Hepatocyte (in vitro differentiated cells): ENCODE data around the gene SLC30A7. TPM values are rescaled to one million over a fixed set of nuclear protein-coding genes. Genes with fewer than 3 reads are reported as not detected.
"Not testable (repeated sequence)": the region's sequence is repeated elsewhere in the genome, so short reads cannot be mapped to it uniquely, and the experiment has no call there.

ENCODE experiments used
- DNase-seq: peaks from one replicate; pipeline ENCODE4 v3.0.0-alpha.2; 2016; ENCODE audit warnings: low spot score
- H2AFZ ChIP-seq: fragments of 200-600 bp; sonication (generic); 2 replicates; pipeline ENCODE4 v1.6.0; 2016; ENCODE audit warnings: antibody characterized with exemption, mild to moderate bottlenecking
- H3K27ac ChIP-seq: fragments of 200-600 bp; sonication (generic); 2 replicates; pipeline ENCODE4 v1.5.1; 2016; ENCODE audit warnings: mild to moderate bottlenecking
- H3K27me3 ChIP-seq: fragments of 200-600 bp; sonication (generic); 2 replicates; pipeline ENCODE4 v1.6.1; 2016
- H3K36me3 ChIP-seq: fragments of 200-600 bp; sonication (generic); replicated peaks from 2 replicates; pipeline ENCODE4 v1.5.1; 2016; ENCODE audit warnings: low read depth; ENCODE audit not compliant: insufficient read depth
- H3K4me1 ChIP-seq: fragments of 200-600 bp; sonication (generic); 2 replicates; pipeline ENCODE4 v1.5.1; 2016; ENCODE audit warnings: mild to moderate bottlenecking, moderate library complexity; ENCODE audit not compliant: insufficient read depth
- H3K4me2 ChIP-seq: fragments of 200-600 bp; sonication (generic); 2 replicates; pipeline ENCODE4 v1.6.0; 2016
- H3K4me3 ChIP-seq: fragments of 200-600 bp; sonication (generic); 2 replicates; pipeline ENCODE4 v1.5.1; 2016; ENCODE audit warnings: mild to moderate bottlenecking
- H3K79me2 ChIP-seq: fragments of 200-600 bp; sonication (generic); 2 replicates; pipeline ENCODE4 v1.6.0; 2017; ENCODE audit warnings: mild to moderate bottlenecking
- H3K9me2 ChIP-seq: fragments of 200-600 bp; sonication (generic); replicated peaks from 2 replicates; pipeline ENCODE4 v1.6.0; 2017; ENCODE audit warnings: mild to moderate bottlenecking; ENCODE audit not compliant: insufficient read depth
- H3K9me3 ChIP-seq: fragments of 200-600 bp; sonication (generic); 2 replicates; pipeline ENCODE4 v1.5.1; 2016; ENCODE audit warnings: low read depth, mild to moderate bottlenecking
- H4K20me1 ChIP-seq: fragments of 200-600 bp; sonication (generic); 2 replicates; pipeline ENCODE4 v1.6.0; 2016; ENCODE audit warnings: mild to moderate bottlenecking; ENCODE audit not compliant: insufficient read depth, poor library complexity, severe bottlenecking
- CTCF ChIP-seq: fragments of 200-600 bp; sonication (generic); IDR thresholded peaks from 2 replicates; pipeline ENCODE4 v1.5.1; 2016; ENCODE audit warnings: antibody characterized with exemption, mild to moderate bottlenecking; ENCODE audit not compliant: poor library complexity
- EZH2 ChIP-seq: fragments of 200-600 bp; sonication (generic); IDR thresholded peaks from 2 replicates; pipeline ENCODE4 v1.6.1; 2016; ENCODE audit warnings: antibody characterized with exemption, mild to moderate bottlenecking, borderline replicate concordance
- EZH2phosphoT487 ChIP-seq: fragments of 200-600 bp; sonication (generic); IDR thresholded peaks from one replicate; pipeline ENCODE4 v1.6.1; 2018; ENCODE audit warnings: antibody characterized with exemption, mild to moderate bottlenecking, low read depth, moderate library complexity; ENCODE audit not compliant: unreplicated experiment, severe bottlenecking
- WGBS: methylation state at CpG from one replicate; pipeline ENCODE4 v1.1.6; 2016; ENCODE audit warnings: low lambda C conversion rate; ENCODE audit errors: missing lambda C conversion rate; 5-methylcytosine and 5-hydroxymethylcytosine counted together
- polyA plus RNA-seq: library from polyadenylated mRNA; unstranded; fragments of >200 nt; fragmentation: Nextera tagmentation; extraction: Ambion mirVana; gene quantifications from 2 replicates; pipeline ENCODE4 v1.2.1, GENCODE V29; 2016
- total RNA-seq: library from RNA; depleted of rRNA; stranded (reverse); fragments of >200 nt; gene quantifications from 2 replicates; pipeline ENCODE4 v1.2.3, GENCODE V29; 2014

Gene SLC30A7
- total and polyA plus RNA-seq, 2 experiments from 2014 or later: 23.0 to 61.9 TPM

DNA sequence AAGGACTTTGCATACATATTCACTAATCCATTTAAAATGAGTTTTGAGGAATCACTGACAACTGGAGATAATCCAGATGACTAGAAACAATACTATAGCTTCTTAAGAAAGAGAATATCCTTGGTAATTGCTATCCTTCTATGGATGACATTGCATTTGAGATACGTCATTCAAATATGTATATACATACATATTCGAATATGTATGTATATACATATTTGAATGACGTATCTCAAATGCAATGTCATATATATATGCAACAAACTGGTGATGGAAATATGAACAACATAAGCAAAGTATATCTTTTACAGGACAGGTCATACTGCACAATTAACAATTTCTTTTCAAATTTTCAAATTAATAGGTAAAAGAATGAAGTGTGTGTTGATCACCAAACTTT is 42.9 kb upstream of the SLC30A7 start:
- Histone ChIP-seq H3K79me2 (no peaks in the 10 kb centered on the region), H3K27me3 (peaks cover 7% of the 10 kb centered on the region), H2AFZ (no peak overlapping the region), H3K4me2 (no peak overlapping the region), H4K20me1 (no peaks in the 10 kb centered on the region), H3K9me3 (no peaks in the 10 kb centered on the region), H3K27ac (no peak overlapping the region), H3K4me3 (no peak overlapping the region), H3K4me1 (no peaks in the 10 kb centered on the region), H3K9me2 (no peaks in the 10 kb centered on the region), H3K36me3 (no peaks in the 10 kb centered on the region)
- no peak for DNase-seq
- 96% methylated on average over 3 of the region's 3 CpGs for WGBS
- no peak for TF ChIP-seq CTCF
- no peak for TF ChIP-seq EZH2
- TF ChIP-seq EZH2phosphoT487: no peak

GRCh38 chr1:100855116-100855515 is 40.8 kb upstream of the SLC30A7 start:
- H3K27me3 ChIP-seq, H3K4me2 ChIP-seq: not testable (repeated sequence)

GRCh38 chr1:100860397-100860991 is 35.4 kb upstream of the SLC30A7 start:
- no peak overlapping the region for H2AFZ ChIP-seq
- 35% methylated on average over 3 of the region's 3 CpGs for WGBS

More at GRCh38 chr1:100855116-100855515, 40.8 kb upstream of the SLC30A7 start:
- H3K27ac ChIP-seq, H3K36me3 ChIP-seq, H3K9me3 ChIP-seq, H2AFZ ChIP-seq, DNase-seq, H3K9me2 ChIP-seq, H3K4me1 ChIP-seq, H3K4me3 ChIP-seq, H4K20me1 ChIP-seq, H3K79me2 ChIP-seq: not testable (repeated sequence)

DNA sequence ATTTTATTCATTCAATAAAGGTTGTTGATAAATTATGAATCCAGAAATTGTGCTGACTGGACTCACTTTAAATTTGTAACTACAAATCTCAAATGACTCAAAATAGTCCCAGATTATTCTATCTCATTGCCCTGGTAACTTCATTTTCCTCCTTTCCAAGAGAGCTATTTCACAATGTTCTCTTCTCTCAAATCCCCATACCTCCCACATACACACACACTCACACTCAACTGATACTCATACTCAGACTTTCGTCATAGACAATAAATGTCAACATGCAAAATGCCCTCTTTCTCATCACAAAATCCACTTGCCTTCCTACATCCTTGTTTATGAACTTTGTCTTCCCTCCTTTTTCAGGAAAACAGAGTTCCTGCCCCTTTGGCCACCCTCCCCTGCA is 34.5 kb upstream of the SLC30A7 start:
- Histone ChIP-seq H3K27ac (no peak overlapping the region), H3K4me3 (no peak overlapping the region), H3K9me3 (no peaks in the 10 kb centered on the region), H3K79me2 (no peaks in the 10 kb centered on the region), H3K27me3 (no peaks in the 10 kb centered on the region), H3K4me1 (no peaks in the 10 kb centered on the region), H3K36me3 (no peaks in the 10 kb centered on the region), H4K20me1 (no peaks in the 10 kb centered on the region), H3K4me2 (no peak overlapping the region), H3K9me2 (no peaks in the 10 kb centered on the region), H2AFZ (no peak overlapping the region)
- 82% methylated on average over 1 of the region's 1 CpG for WGBS
- DNase-seq: no peak
- TF ChIP-seq EZH2phosphoT487 (no peak), CTCF (no peak), EZH2 (no peak)

More at GRCh38 chr1:100860397-100860991, 35.4 kb upstream of the SLC30A7 start:
- Histone ChIP-seq H4K20me1 (no peaks in the 10 kb centered on the region), H3K79me2 (no peaks in the 10 kb centered on the region), H3K4me1 (no peaks in the 10 kb centered on the region), H3K4me3 (no peak overlapping the region), H3K9me3 (no peaks in the 10 kb centered on the region), H3K9me2 (no peaks in the 10 kb centered on the region), H3K27ac (no peak overlapping the region), H3K36me3 (no peaks in the 10 kb centered on the region), H3K4me2 (no peak overlapping the region), H3K27me3 (no peaks in the 10 kb centered on the region)
- no peak for TF ChIP-seq EZH2
- no peak for TF ChIP-seq CTCF
- TF ChIP-seq EZH2phosphoT487: no peak
- no peak for DNase-seq
